Natural killer cell (primary cell): Measurements from ENCODE around the gene DUSP5. TPM values are rescaled to one million over a fixed set of nuclear protein-coding genes. Genes with fewer than 3 reads are reported as not detected.

Experiments used
- ATAC-seq, 3 donors: fragments of 150-1000 bp in 2 of 3; fragments of 200-7000 bp in 1 of 3; cut with Tn5 transposase; 1 replicate in 1 of 3; 2 replicates in 2 of 3; pipeline ENCODE4 v1.10.0; 2021; ENCODE audit warnings: mild to moderate bottlenecking in 2 of 3, moderate library complexity in 2 of 3
- DNase-seq, 2 donors: peaks; one replicate each; pipeline versions ENCODE4 v3.0.0 to v3.0.0-alpha.2; 2013 to 2021; ENCODE audit warnings: mixed read lengths in 1 of 2
- H3K27ac ChIP-seq: one replicate; pipeline ENCODE4 v1.5.1; 2013; ENCODE audit warnings: mild to moderate bottlenecking, low read length
- H3K27me3 ChIP-seq: one replicate; pipeline ENCODE4 v1.6.1; 2013; ENCODE audit warnings: low read length; ENCODE audit not compliant: control insufficient read depth, insufficient read depth
- H3K36me3 ChIP-seq: one replicate; pipeline ENCODE4 v1.6.1; 2013; ENCODE audit warnings: low read length; ENCODE audit not compliant: control insufficient read depth, insufficient read depth
- H3K4me1 ChIP-seq: one replicate; pipeline ENCODE4 v1.6.1; 2013; ENCODE audit warnings: low read length; ENCODE audit not compliant: control insufficient read depth, insufficient read depth
- H3K4me3 ChIP-seq: one replicate; pipeline ENCODE4 v1.5.1; 2013; ENCODE audit warnings: low read length
- H3K9me3 ChIP-seq: one replicate; pipeline ENCODE4 v1.6.1; 2013; ENCODE audit warnings: low read length; ENCODE audit not compliant: control insufficient read depth, insufficient read depth
- H3K27ac Mint-ChIP-seq, 2 donors: one replicate each; pipeline ENCODE4 v1.8.0; 2022; ENCODE audit warnings: mild to moderate bottlenecking in 2 of 2, mixed read lengths in 2 of 2, moderate library complexity in 1 of 2
- H3K27me3 Mint-ChIP-seq, 2 donors: one replicate each; pipeline ENCODE4 v1.8.0; 2022; ENCODE audit warnings: low read depth in 2 of 2, mixed read lengths in 2 of 2
- H3K36me3 Mint-ChIP-seq: one replicate; pipeline ENCODE4 v1.8.0; 2022; ENCODE audit warnings: mixed read lengths
- H3K4me1 Mint-ChIP-seq, 2 donors: one replicate each; pipeline ENCODE4 v1.8.0; 2022; ENCODE audit warnings: mixed read lengths in 2 of 2
- H3K4me3 Mint-ChIP-seq: one replicate; pipeline ENCODE4 v1.8.0; 2022; ENCODE audit warnings: mild to moderate bottlenecking, moderate library complexity, mixed read lengths
- H3K9me3 Mint-ChIP-seq, 2 donors: one replicate each; pipeline ENCODE4 v1.8.0; 2022; ENCODE audit warnings: mixed read lengths in 2 of 2
- WGBS: methylation state at CpG from one replicate; pipeline ENCODE4 v1.1.7; 2013; ENCODE audit warnings: missing lambda C conversion rate; ENCODE audit not compliant: insufficient coverage; 5-methylcytosine and 5-hydroxymethylcytosine counted together
- intact Hi-C: fragments of 100-400 bp; cut with micrococcal nuclease; formaldehyde crosslinking; loops from one replicate; pipeline ENCODE4 v1.14.2; 2022
- total RNA-seq, 4 donors: library from RNA; stranded (reverse); fragments of 120-200 nt in 1 of 4; gene quantifications; one replicate each; pipeline versions ENCODE4 v1.2.3 to v1.2.4, GENCODE V29; 2013 to 2022
- TF ChIP-seq, protein P1 (sequence below): fragments of 200-600 bp; IDR thresholded peaks from one replicate; pipeline ENCODE4 v1.8.0; 2022; ENCODE audit warnings: antibody characterized with exemption

The DUSP5 gene
- total RNA-seq, 3 donors from 2014 or later (not counting 1 experiment from before 2014, with no cell fraction given): 56.3 to 98.9 (median 69.6) TPM

DNA sequence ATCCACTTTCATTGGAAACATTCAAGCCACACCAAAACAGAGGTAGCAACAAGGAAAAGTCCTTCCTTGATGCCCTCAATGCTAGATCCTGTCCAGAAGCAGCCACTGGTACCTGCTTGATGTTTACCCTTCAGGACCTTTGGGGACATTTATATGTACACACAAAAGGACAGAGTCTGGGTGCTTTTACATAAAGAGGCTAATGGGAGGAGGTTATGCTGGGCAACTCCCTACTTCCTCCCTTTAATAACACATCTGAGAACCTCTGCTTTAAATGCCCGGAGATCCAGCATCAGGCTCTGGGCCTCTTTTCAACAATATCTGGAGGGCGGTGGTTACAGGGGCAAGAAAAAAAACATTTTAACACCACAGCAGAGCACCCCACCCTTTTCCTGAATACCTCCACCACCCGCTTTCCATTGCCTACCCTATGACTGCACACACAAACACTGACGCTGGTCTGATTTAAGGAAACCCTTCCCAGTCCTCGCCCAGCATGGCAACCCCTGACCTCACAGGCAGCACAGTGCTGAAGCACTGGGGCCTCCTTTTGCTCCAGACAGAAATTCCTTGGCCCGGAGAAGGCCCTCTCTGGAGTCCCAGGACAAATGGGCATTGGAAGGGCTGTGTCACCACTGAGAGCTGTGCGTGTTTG, 39.3 kb upstream of the DUSP5 start:
- Mint-ChIP-seq H3K27ac (peak overlapping the region; percentile 78 to 89), H3K36me3 (no peaks in the 10 kb centered on the region), H3K4me1 (peaks cover 67 to 68% of the 10 kb centered on the region in 2 donors), H3K4me3 (peak overlapping the region; percentile 81), H3K27me3 (no peaks in the 10 kb centered on the region), H3K9me3 (no peaks in the 10 kb centered on the region)
- TF ChIP-seq, protein P1, sequence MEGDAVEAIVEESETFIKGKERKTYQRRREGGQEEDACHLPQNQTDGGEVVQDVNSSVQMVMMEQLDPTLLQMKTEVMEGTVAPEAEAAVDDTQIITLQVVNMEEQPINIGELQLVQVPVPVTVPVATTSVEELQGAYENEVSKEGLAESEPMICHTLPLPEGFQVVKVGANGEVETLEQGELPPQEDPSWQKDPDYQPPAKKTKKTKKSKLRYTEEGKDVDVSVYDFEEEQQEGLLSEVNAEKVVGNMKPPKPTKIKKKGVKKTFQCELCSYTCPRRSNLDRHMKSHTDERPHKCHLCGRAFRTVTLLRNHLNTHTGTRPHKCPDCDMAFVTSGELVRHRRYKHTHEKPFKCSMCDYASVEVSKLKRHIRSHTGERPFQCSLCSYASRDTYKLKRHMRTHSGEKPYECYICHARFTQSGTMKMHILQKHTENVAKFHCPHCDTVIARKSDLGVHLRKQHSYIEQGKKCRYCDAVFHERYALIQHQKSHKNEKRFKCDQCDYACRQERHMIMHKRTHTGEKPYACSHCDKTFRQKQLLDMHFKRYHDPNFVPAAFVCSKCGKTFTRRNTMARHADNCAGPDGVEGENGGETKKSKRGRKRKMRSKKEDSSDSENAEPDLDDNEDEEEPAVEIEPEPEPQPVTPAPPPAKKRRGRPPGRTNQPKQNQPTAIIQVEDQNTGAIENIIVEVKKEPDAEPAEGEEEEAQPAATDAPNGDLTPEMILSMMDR: no peak
- peak; percentile 49 to 65 (median 52) for ATAC-seq
- H3K36me3 ChIP-seq: no peaks in the 10 kb centered on the region
- DNase-seq: peak in 1 of 2 donors; percentile 37
- no peaks in the 10 kb centered on the region for H3K27me3 ChIP-seq
- no peaks in the 10 kb centered on the region for H3K9me3 ChIP-seq
- H3K4me1 ChIP-seq: peaks cover 68% of the 10 kb centered on the region
- no peak overlapping the region for H3K4me3 ChIP-seq
- 37% methylated on average over 7 of the region's 7 CpGs for WGBS
- peak overlapping the region; percentile 40 for H3K27ac ChIP-seq
- intact Hi-C loops: no loop called here

DNA sequence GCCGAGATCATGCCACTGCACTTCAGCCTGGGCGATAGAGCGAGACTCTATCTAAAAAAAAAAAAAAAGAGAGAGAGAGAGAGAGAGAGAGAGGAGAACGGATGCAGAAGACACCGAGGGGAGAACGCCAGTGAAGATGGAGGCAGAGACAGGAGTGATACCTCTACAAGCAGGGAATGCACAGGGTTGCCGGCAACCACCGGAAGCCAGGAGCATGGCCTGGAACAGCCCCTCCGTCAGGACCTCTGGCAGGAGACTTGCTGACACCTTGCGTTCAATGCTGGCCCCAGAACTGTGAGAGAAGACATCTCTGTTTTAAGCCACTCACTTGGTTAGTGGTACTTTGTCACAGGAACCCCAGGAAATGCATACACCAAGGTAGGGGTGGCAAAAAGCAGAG, 38.1 kb upstream of the DUSP5 start:
- 78% methylated on average over 10 of the region's 10 CpGs for WGBS
- intact Hi-C loops: no loop called here
- no peaks in the 10 kb centered on the region for H3K9me3 ChIP-seq
- Mint-ChIP-seq H3K36me3 (no peaks in the 10 kb centered on the region), H3K27ac (peak overlapping the region; percentile 78 to 89), H3K9me3 (no peaks in the 10 kb centered on the region), H3K4me1 (peaks cover 67 to 71% of the 10 kb centered on the region in 2 donors), H3K27me3 (no peaks in the 10 kb centered on the region), H3K4me3 (peak overlapping the region; percentile 81)
- DNase-seq: no peak
- H3K27ac ChIP-seq: peak overlapping the region; percentile 57
- peak in 2 of 3 donors; percentile 2 to 24 for ATAC-seq
- H3K4me1 ChIP-seq: peaks cover 68% of the 10 kb centered on the region
- TF ChIP-seq, protein P1: no peak
- no peaks in the 10 kb centered on the region for H3K27me3 ChIP-seq
- no peak overlapping the region for H3K4me3 ChIP-seq
- no peaks in the 10 kb centered on the region for H3K36me3 ChIP-seq

DNA sequence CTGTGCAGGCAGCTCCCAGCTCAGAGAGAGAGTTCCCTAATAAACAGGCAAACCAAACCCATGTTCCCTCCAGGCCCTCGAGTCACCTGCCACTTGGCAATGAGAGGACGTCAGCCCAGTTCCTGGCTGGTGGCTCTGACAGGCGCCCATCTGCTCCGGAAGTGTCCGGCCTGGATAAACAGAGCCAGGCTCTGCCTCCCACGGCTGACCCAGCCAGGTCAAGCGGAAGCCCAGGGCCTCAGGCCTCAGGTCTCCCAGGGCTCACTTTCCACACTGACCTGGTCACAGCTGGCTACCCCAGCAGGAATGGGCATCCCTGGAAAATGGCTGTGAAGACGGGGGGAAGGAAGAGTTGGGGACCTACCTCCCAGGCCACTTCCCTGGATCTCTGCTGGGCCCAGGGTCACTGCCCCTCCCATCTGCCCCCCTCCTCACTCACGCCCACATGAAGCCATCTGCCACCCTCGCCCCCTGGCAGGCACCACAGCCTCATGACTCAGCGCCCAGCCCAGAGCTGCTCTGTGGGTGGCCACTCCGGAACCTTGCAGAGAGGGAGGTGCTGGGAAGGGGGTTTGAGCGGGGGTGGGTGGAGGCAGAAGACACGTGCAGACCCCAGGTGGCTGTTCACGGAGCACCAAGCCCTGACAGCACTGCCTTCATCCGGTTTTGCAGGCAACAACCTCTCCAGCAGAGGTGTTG, 37.4 kb upstream of the DUSP5 start:
- peaks cover 63% of the 10 kb centered on the region for H3K4me1 ChIP-seq
- WGBS: 34% methylated on average over 16 of the region's 16 CpGs
- no peaks in the 10 kb centered on the region for H3K36me3 Mint-ChIP-seq
- TF ChIP-seq, protein P1: no peak
- peak; percentile 41 to 56 for DNase-seq
- no peaks in the 10 kb centered on the region for H3K27me3 Mint-ChIP-seq
- no peaks in the 10 kb centered on the region for H3K27me3 ChIP-seq
- H3K9me3 ChIP-seq: no peaks in the 10 kb centered on the region
- H3K4me3 Mint-ChIP-seq: peak overlapping the region; percentile 81
- peak overlapping the region in 1 of 2 donors; percentile 89 for H3K27ac Mint-ChIP-seq
- intact Hi-C loops: no loop called here
- no peak overlapping the region for H3K4me3 ChIP-seq
- H3K36me3 ChIP-seq: no peaks in the 10 kb centered on the region
- H3K4me1 Mint-ChIP-seq: peaks cover 60 to 69% of the 10 kb centered on the region in 2 donors
- ATAC-seq: peak; percentile 69 to 80 (median 75)
- H3K27ac ChIP-seq: peak overlapping the region; percentile 57
- no peaks in the 10 kb centered on the region for H3K9me3 Mint-ChIP-seq
